ENCODE results near the gene KIFAP3.

- TF ChIP-seq FOXM1 (IDR thresholded peaks at IDR 0.05; ENCODE audit: borderline replicate concordance) = no peak
- no peak for TF ChIP-seq ELF4 (IDR thresholded peaks at IDR 0.05)
- no peak for TF ChIP-seq BHLHE40 (IDR thresholded peaks at IDR 0.05; ENCODE audit: borderline replicate concordance)
- no peak for TF ChIP-seq NFRKB (IDR thresholded peaks at IDR 0.05)
- no peak for TF ChIP-seq SP1 (IDR thresholded peaks at IDR 0.05)
- TF ChIP-seq SUZ12 (IDR thresholded peaks at IDR 0.05) = no peak
- TF ChIP-seq, protein P1, sequence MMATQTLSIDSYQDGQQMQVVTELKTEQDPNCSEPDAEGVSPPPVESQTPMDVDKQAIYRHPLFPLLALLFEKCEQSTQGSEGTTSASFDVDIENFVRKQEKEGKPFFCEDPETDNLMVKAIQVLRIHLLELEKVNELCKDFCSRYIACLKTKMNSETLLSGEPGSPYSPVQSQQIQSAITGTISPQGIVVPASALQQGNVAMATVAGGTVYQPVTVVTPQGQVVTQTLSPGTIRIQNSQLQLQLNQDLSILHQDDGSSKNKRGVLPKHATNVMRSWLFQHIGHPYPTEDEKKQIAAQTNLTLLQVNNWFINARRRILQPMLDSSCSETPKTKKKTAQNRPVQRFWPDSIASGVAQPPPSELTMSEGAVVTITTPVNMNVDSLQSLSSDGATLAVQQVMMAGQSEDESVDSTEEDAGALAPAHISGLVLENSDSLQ (IDR thresholded peaks at IDR 0.05) = no peak
- TF ChIP-seq TARDBP (IDR thresholded peaks at IDR 0.05) = no peak
- no peak for TF ChIP-seq HDGF (IDR thresholded peaks at IDR 0.05; ENCODE audit: borderline replicate concordance)
- TF ChIP-seq ZNF384 (IDR thresholded peaks at IDR 0.05) = no peak
- no peak for TF ChIP-seq ARNT (IDR thresholded peaks at IDR 0.05)
Measured at GRCh38 chr1:169882039-169882511, 192.4 kb downstream of the KIFAP3 start.
